Right ventricle myocardium inferior (tissue), 1 donor: ENCODE results near the gene ULK1. TPM values are rescaled to one million over a fixed set of nuclear protein-coding genes. Genes with fewer than 3 reads are reported as not detected.

ENCODE experiments used
- ATAC-seq: fragments of 200-7000 bp; cut with Tn5 transposase; one replicate; pipeline ENCODE4 v1.9.1; 2020; ENCODE audit warnings: mild to moderate bottlenecking, moderate library complexity
- DNase-seq: peaks from one replicate; pipeline ENCODE4 v3.0.0; 2021; ENCODE audit errors: missing footprints
- intact Hi-C: fragments of 100-400 bp; cut with DNase I; formaldehyde crosslinking; loops from one replicate; pipeline ENCODE4 v1.11.0; 2022
- total RNA-seq: library from RNA; stranded (reverse); fragmentation: NEBNext Ultra II Directional; extraction: Animal tissue kit (Norgen Biotek cat#: 25700); gene quantifications from one replicate; pipeline ENCODE4 v1.2.1, GENCODE V29; 2021
- donor health status: DM: no; HTN: yes; CAD: no; lungs with severe emphysema.

The ULK1 gene
- total RNA-seq, 1 donor from 2014 or later: 49.3 TPM

- no peak for ATAC-seq
- DNase-seq: peak; percentile 23
- intact Hi-C loops: no loop called here
Measured at GRCh38 chr12:131914179-131914702, 19.8 kb downstream of the ULK1 start.

DNA sequence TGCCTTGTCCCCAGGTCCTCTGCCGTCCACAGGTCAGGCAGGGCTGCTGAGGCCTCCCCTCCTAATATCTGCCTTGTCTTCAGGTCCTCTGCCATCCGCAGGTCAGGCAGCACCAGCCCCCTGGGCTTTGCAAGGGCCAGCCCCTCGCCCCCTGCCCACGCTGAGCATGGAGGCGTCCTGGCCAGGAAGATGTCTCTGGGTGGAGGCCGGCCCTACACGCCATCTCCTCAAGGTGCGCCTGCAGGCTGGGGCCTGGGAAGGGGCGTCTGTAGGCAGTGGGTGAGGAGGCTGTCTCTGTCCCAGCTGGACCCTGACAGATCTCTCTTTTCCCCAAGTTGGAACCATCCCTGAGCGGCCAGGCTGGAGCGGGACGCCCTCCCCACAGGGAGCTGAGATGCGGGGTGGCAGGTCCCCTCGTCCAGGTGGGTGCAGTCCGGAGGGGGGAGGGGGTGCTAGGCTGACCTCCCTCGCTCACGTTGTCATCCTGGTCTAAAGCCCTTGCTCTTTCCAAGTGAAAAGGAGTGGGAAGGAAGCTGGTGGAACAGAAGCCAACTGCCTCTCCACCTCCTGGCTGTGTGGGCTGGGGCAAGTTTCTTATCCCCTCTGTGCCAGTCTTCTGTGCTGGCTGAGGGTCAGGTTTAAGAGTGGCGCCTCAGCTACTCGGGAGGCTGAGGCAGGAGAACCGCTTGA is 20.7 kb downstream of the ULK1 start:
- intact Hi-C loops: no loop called here
- ATAC-seq (no peak), DNase-seq (no peak)

DNA sequence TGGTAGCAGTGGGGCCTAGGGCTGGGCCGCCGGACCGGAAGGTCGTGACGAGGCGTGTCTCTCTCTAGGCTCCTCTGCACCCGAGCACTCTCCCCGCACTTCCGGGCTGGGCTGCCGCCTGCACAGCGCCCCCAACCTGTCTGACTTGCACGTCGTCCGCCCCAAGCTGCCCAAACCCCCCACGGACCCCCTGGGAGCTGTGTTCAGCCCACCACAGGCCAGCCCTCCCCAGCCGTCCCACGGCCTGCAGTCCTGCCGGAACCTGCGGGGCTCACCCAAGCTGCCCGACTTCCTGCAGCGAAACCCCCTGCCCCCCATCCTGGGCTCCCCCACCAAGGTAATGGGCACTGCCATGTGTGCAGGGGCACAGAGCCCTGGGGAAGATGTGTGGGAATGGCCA is 21.4 kb downstream of the ULK1 start:
- intact Hi-C loops: no loop called here
- DNase-seq: no peak
- ATAC-seq: no peak

DNA sequence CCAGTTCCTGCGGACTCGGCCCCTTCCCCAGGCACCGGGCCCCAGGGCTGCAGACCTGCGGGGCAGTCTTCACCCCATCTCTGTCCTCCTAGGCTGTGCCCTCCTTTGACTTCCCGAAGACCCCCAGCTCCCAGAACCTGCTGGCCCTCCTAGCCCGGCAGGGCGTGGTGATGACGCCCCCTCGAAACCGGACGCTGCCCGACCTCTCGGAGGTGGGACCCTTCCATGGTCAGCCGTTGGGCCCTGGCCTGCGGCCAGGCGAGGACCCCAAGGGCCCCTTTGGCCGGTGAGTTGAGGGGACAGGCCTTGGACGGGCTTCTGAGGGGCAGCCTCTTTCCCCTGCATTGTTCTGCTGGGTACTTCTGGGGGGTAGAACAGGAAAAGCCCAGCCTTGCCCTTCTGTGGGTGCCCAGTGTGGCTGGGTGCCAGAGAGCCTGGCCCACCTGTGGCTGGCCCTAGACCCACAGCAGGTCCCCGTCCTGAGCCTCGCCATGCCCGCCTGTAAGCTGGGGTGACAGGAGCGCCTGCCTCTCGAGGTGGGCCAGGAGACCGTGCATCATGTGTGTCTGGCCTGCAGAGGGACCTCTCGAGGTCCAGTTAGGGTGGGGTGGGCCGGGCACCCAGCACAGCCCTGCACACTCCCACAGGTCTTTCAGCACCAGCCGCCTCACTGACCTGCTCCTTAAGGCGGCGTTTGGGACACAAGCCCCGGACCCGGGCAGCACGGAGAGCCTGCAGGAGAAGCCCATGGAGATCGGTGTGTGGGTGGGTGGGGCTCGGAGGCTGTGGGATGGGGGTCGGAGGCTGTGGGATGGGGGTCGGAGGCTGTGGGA is 22.1 kb downstream of the ULK1 start:
- DNase-seq (no peak), ATAC-seq (no peak)
- intact Hi-C loops: no loop called here

GRCh38 chr12:131917139-131917710 is 22.8 kb downstream of the ULK1 start:
- intact Hi-C loops: no loop called here
- DNase-seq: no peak
- no peak for ATAC-seq

GRCh38 chr12:131917711-131918306 is 23.4 kb downstream of the ULK1 start:
- DNase-seq (no peak), ATAC-seq (no peak)
- intact Hi-C loops: no loop called here

DNA sequence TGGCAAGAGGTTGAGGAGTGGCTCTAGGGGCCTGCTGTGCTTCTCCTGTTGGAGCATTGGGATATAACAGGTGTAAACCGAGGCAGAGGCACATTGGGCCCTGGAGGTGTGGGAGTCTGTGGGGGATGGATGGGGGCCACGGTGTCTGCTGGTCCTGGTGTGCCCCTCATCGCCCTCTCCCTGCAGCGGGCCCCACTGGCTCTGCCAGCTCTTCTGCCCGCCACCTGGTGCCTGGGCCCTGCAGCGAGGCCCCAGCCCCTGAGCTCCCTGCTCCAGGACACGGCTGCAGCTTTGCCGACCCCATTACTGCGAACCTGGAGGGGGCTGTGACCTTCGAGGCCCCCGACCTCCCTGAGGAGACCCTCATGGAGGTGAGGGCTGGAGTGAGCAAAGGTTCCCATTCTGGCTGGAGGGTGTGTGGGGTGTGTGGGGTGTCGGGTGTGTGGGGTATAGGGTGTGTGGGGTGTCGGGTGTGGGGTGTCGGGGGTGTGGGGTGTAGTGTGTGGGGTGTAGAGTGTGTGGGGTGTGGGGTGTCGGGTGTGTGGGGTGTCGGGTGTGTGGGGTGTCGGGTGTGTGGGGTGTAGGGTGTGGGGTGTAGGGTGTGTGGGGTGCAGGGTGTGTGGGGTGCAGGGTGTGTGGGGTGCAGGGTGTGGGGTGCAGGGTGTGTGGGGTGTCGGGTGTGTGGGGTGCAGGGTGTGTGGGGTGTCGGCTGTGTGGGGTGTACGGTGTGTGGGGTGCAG is 24.1 kb downstream of the ULK1 start:
- no peak for ATAC-seq
- DNase-seq: no peak
- intact Hi-C loops: no loop called here

- intact Hi-C loops: no loop called here
- no peak for DNase-seq
- ATAC-seq: no peak
Measured at GRCh38 chr12:131919051-131919347, 24.6 kb downstream of the ULK1 start.

GRCh38 chr12:131919366-131920156 is 25.1 kb downstream of the ULK1 start:
- intact Hi-C loops: no loop called here

DNA sequence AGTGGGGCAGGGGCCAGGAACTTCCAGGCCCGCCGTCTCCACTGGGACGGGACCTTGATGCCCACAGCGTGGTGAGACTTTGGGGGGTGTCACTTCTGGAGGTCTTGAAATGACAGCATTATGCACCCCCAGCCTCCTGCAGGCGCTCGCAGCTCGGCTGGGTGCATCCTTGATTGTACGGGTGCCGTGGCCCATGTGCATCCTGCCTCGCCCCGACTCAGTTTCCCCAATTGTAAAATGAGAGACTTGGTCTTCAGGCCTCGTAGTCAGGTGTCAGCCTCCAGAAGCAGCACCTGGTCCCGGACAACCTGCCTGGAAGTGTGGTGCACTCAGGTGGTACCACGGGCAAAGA is 25.7 kb downstream of the ULK1 start:
- DNase-seq (no peak), ATAC-seq (no peak)
- intact Hi-C loops: no loop called here

More at GRCh38 chr12:131919366-131920156, 25.1 kb downstream of the ULK1 start:
- no peak for DNase-seq
- ATAC-seq: no peak

GRCh38 chr12:131920902-131921840 is 26.7 kb downstream of the ULK1 start:
- no peak for DNase-seq
- intact Hi-C loops: no loop called here

DNA sequence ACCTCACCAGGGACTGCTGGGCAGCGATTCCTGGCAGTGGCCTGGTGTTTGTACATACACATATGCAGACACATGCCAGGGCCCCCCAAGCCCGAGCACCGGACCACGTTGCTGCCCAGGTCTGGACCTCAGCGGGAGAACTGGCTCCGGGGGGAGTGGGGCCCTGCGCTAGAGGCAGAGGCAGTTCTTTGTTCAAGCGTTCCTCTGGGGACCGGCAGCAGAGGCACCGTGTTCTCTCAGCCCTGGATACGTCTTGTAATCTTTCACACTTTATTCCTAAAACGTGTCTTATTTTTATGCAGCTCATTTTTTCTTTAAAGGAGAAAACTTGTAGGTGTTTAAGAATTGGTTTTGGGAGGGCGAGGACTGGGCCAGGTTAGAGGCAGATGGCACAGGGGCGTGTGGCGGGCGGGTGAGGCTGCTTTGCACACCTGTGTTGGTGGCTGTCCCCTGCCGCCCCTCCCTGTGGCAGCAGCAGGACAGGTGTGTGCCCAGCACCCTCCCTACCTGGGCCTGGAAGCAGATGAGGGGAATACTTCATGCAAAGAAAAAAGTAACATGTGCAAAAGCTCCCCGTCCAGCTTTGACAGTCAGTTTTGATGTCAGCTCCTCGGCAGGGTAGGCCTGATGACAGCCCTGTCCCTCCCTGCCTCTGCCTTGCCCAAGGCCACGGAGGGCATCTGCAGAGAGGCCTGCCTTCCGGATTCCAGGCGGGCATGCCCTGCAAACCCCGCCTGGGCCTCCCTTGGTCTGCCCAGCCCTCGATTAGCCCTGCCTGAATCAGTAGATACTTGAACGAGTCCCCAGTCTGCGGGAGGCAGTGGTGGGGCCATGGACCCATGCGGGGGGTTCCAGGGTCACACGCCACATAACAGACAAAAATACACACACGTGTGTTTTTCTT is 27.7 kb downstream of the ULK1 start:
- peak; percentile 75 for ATAC-seq
- no peak for DNase-seq

More at GRCh38 chr12:131920902-131921840, 26.7 kb downstream of the ULK1 start:
- ATAC-seq: peak; percentile 80

DNA sequence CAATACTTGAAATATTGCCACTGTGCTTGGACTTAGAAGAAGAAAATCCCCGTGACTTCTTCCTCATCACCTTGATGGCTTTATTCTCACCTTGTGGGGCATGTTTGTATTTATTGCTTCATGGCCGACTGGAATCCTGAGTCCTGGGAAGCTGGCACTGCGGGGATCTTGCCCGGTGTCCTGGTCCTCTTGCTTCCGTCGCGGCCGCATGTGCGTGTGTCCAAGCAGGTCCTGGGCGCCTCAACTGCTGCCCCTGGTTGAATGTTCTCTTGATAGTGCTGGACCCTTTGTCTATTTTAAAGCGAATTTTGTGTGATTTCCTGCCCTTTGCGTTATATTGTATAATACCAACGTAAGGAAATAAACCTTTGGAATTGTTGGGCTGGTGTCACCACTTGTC is 28.4 kb downstream of the ULK1 start:
- intact Hi-C loops: no loop called here
- ATAC-seq: no peak
- DNase-seq: no peak

More for the DNA sequence above, 27.7 kb downstream of the ULK1 start:
- intact Hi-C loops: no loop called here

GRCh38 chr12:131923260-131923659 is 28.8 kb downstream of the ULK1 start:
- intact Hi-C loops: no loop called here
- DNase-seq (no peak), ATAC-seq (no peak)

DNA sequence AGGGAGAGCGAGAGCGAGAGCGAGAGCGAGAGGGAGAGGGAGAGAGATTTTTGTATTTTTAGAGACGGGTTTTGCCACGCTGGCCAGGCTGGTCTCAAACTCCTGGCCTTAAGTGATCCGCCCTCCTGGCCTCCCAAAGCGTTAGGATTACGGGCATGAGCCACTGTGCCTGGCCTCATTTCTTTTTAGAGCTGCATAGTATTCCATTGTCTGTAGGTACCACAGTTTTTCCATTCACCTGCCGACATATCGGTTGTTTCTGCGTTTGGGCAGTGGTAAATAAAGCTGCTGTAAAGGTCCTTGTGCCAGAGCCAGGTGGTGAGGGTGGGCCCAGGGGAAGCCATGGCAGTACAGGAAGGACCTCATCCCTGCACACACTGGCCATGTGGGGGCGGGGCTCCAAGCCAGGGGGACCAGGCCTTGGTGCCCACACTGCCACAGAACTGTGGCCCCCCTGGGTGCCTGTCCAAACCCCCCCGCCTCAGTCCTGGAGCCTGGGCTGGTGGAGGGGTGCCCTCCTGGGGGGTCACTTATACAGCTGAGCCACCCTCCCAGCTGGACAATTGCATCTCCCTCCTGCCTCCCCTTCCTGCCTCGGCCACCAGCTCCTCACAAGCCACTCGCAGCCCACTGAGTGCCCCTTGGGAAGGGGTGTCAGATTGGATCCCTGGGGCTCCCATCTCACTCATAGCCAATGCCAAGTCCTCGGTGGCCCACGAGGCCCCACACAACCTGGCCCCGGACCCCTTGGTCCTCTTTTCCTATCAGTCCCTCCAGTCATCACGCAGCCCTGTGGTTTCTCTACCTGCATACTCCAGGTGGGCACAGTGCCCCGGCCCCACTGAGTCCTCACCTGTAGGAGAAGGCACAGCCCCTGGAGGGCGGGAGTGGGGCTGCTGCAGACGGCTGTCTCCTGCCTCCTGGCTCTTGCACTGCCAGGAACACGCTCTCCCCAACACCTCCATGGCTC is 33.0 kb downstream of the ULK1 start:
- ATAC-seq (no peak), DNase-seq (no peak)
- intact Hi-C loops: loop anchor here (1.0 to 2.0 kb wide), 2 partner anchors 21 to 31 kb away; partner anchors contain the start of gene EP400
